HG03342 (cell line): ENCODE measurements around the gene LASP1.
"Not testable (repeated sequence)": the region's sequence is repeated elsewhere in the genome, so short reads cannot be mapped to it uniquely, and the experiment has no call there.

Source experiments
- ATAC-seq: cut with Tn5 transposase; IDR thresholded peaks from one replicate; pipeline ENCODE4 v1.9.1; 2021; ENCODE audit warnings: mild to moderate bottlenecking, moderate library complexity; ENCODE audit not compliant: unreplicated experiment

Gene LASP1

GRCh38 chr17:38925263-38925995 is 55.6 kb downstream of the LASP1 start, which contains the start of gene LASP1NB:
TSS of gene LASP1NB (plus strand) at chr17:38925614.
- ATAC-seq = no peak

- no peak for ATAC-seq
Measured at GRCh38 chr17:38926293-38927070, 56.6 kb downstream of the LASP1 start.

- not testable (repeated sequence) for ATAC-seq
Measured at GRCh38 chr17:38930782-38931181, 60.9 kb downstream of the LASP1 start.

- ATAC-seq = not testable (repeated sequence)
Measured at GRCh38 chr17:38933962-38934361, 64.1 kb downstream of the LASP1 start.

- no peak for ATAC-seq
Measured at GRCh38 chr17:38939987-38940386, 70.1 kb downstream of the LASP1 start.

- no peak for ATAC-seq
Measured at GRCh38 chr17:38940404-38940803, 70.5 kb downstream of the LASP1 start.

GRCh38 chr17:38942696-38943334 is 73.0 kb downstream of the LASP1 start:
- no peak for ATAC-seq

GRCh38 chr17:38943607-38944006 is 73.7 kb downstream of the LASP1 start:
- no peak for ATAC-seq

- ATAC-seq = no peak
Measured at GRCh38 chr17:38947189-38947588, 77.3 kb downstream of the LASP1 start.

- not testable (repeated sequence) for ATAC-seq
Measured at GRCh38 chr17:38953800-38954199, 83.9 kb downstream of the LASP1 start.

GRCh38 chr17:38958326-38958725 is 88.5 kb downstream of the LASP1 start:
- ATAC-seq = no peak

- ATAC-seq = no peak
Measured at GRCh38 chr17:38958756-38959155, 88.9 kb downstream of the LASP1 start.

- ATAC-seq = no peak
Measured at GRCh38 chr17:38959508-38959907, 89.7 kb downstream of the LASP1 start.

GRCh38 chr17:38960402-38960801 is 90.5 kb downstream of the LASP1 start:
- no peak for ATAC-seq

- ATAC-seq = no peak
Measured at GRCh38 chr17:38961413-38961812, 91.6 kb downstream of the LASP1 start.

- ATAC-seq = no peak
Measured at GRCh38 chr17:38967290-38967738, 97.5 kb downstream of the LASP1 start, which contains the start of gene FBXO47. TSS of gene FBXO47 (minus strand) at chr17:38967403. CDS start at chr17:38963025, 4,378 bp downstream.

GRCh38 chr17:38969281-38969680 is 99.4 kb downstream of the LASP1 start:
- ATAC-seq = no peak

- no peak for ATAC-seq
Measured at GRCh38 chr17:38970128-38970527, 100.3 kb downstream of the LASP1 start.

- ATAC-seq = no peak
Measured at GRCh38 chr17:38970804-38971203, 100.9 kb downstream of the LASP1 start.
